ENCODE data around the gene EML4. TPM values are rescaled to one million over a fixed set of nuclear protein-coding genes. Genes with fewer than 3 reads are reported as not detected.

EML4 gene
- total and polyA plus RNA-seq, 2 of the 13 experiments (the other 11 are each of a cell fraction or from before 2014, with no cell fraction given) = 243 to 476 TPM

DNA sequence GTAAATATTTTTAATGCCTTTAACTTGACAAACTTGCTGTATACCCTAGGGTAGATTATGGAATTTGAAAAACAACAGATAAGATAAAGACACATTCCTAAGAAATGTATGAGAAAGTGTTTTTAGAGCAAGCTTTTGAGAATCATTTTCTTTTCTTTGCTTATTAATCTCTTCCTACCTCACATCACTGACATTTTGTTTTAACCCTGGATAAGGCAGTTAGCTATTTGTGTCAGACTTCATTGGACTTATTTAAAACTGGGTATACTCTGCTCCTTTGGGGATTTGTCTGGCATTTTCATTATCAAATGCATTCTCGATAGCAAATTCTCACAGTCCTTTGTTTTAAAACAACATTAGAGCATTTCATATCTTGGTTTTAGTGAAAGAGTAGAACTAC lies 17.2 kb downstream of the EML4 start:
- no peak overlapping the region for H2AFZ ChIP-seq (ENCODE audit: low read length)
- no peaks in the 10 kb centered on the region for H3K9me3 ChIP-seq (ENCODE audit: low read length)
- WGBS (ENCODE audit: low lambda C conversion rate) = 66% methylated on average over 1 of the region's 1 CpG
- H3K36me3 ChIP-seq (replicated peaks in 1 of 2; ENCODE audit: control insufficient read depth in 1 of 2, insufficient read depth in 2 of 2, low read length in 2 of 2) = peaks cover 5 to 35% of the 10 kb centered on the region in 2 experiments
- DNase-seq (ENCODE audit: low spot score) (no peak), ATAC-seq (no peak), FAIRE-seq (no peak)
- H3K4me3 ChIP-seq (replicated peaks in 1 of 3; ENCODE audit: insufficient read depth in 1 of 3, low read depth in 2 of 3, low read length in 3 of 3) = no peak overlapping the region; a peak in 2 of 6 replicates
- peaks cover 99% of the 10 kb centered on the region for H3K79me2 ChIP-seq (ENCODE audit: insufficient read depth, low read length)
- H3K27ac ChIP-seq (ENCODE audit: extremely low read length, insufficient read depth, low read length) = peak overlapping the region; percentile 35
- in situ Hi-C loops (cut with HindIII; ENCODE audit: extremely low pct_ligation_motif_present, low pct_unique_long_range_greater_than_20kb) (loop anchor here (25.0 kb wide), 1 partner anchor 324 kb away; no protein-coding TSS in a partner anchor), intact Hi-C loops (cut with micrococcal nuclease; ENCODE audit: unreplicated experiment) (loop anchor here (2.0 kb wide), 1 partner anchor 14 kb away; no protein-coding TSS in a partner anchor)
- peaks cover 100% of the 10 kb centered on the region for H3K4me1 ChIP-seq (ENCODE audit: insufficient read depth, low read length)
- H3K4me2 ChIP-seq (ENCODE audit: low read depth, low read length) = peak overlapping the region; percentile 43
- no peak overlapping the region for H3K9ac ChIP-seq (ENCODE audit: insufficient read depth, low read depth, low read length)
- H4K20me1 ChIP-seq (ENCODE audit: insufficient read depth, low read length) = peaks cover 95% of the 10 kb centered on the region
- no peak for TF ChIP-seq KAT7 (CRISPR knock-in tag; IDR thresholded peaks at IDR 0.05; ENCODE audit: borderline replicate concordance)
- TF ChIP-seq, protein P1, sequence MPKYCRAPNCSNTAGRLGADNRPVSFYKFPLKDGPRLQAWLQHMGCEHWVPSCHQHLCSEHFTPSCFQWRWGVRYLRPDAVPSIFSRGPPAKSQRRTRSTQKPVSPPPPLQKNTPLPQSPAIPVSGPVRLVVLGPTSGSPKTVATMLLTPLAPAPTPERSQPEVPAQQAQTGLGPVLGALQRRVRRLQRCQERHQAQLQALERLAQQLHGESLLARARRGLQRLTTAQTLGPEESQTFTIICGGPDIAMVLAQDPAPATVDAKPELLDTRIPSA (CRISPR knock-in tag; IDR thresholded peaks at IDR 0.05; ENCODE audit: borderline replicate concordance) = no peak
- TF ChIP-seq, protein P2, sequence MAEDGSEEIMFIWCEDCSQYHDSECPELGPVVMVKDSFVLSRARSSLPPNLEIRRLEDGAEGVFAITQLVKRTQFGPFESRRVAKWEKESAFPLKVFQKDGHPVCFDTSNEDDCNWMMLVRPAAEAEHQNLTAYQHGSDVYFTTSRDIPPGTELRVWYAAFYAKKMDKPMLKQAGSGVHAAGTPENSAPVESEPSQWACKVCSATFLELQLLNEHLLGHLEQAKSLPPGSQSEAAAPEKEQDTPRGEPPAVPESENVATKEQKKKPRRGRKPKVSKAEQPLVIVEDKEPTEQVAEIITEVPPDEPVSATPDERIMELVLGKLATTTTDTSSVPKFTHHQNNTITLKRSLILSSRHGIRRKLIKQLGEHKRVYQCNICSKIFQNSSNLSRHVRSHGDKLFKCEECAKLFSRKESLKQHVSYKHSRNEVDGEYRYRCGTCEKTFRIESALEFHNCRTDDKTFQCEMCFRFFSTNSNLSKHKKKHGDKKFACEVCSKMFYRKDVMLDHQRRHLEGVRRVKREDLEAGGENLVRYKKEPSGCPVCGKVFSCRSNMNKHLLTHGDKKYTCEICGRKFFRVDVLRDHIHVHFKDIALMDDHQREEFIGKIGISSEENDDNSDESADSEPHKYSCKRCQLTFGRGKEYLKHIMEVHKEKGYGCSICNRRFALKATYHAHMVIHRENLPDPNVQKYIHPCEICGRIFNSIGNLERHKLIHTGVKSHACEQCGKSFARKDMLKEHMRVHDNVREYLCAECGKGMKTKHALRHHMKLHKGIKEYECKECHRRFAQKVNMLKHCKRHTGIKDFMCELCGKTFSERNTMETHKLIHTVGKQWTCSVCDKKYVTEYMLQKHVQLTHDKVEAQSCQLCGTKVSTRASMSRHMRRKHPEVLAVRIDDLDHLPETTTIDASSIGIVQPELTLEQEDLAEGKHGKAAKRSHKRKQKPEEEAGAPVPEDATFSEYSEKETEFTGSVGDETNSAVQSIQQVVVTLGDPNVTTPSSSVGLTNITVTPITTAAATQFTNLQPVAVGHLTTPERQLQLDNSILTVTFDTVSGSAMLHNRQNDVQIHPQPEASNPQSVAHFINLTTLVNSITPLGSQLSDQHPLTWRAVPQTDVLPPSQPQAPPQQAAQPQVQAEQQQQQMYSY (CRISPR knock-in tag; IDR thresholded peaks at IDR 0.05) = no peak
- TF ChIP-seq, protein P3, sequence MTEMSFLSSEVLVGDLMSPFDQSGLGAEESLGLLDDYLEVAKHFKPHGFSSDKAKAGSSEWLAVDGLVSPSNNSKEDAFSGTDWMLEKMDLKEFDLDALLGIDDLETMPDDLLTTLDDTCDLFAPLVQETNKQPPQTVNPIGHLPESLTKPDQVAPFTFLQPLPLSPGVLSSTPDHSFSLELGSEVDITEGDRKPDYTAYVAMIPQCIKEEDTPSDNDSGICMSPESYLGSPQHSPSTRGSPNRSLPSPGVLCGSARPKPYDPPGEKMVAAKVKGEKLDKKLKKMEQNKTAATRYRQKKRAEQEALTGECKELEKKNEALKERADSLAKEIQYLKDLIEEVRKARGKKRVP (CRISPR knock-in tag; IDR thresholded peaks at IDR 0.05) = 0 out of 4 replicates have a peak, but pooled peaks of 1 of the 2 experiments have one; percentile 15
- TF ChIP-seq POLR2G (IDR thresholded peaks at IDR 0.05; ENCODE audit: low read depth, low read length) = no peak
- POLR2A ChIA-PET = interaction anchor here (1.0 to 1.8 kb wide), 2 partner anchors 14 to 45 kb away, joined by 3 to 4 read pairs; no protein-coding TSS in a partner anchor
- no peaks in the 10 kb centered on the region for H3K27me3 ChIP-seq (ENCODE audit: control insufficient read depth in 1 of 2, insufficient read depth in 2 of 2, low read length in 2 of 2)
- BruUV-seq (replicated peaks) = TSS peak; percentile 3
- CTCF ChIA-PET (ENCODE audit: low intra/inter-chr PET ratio, low total read pairs) = no interaction called here

Data from HepG2 (cell line).